Endothelial cell of umbilical vein (primary cell): Measurements from ENCODE around the gene CKS2. TPM values are rescaled to one million over a fixed set of nuclear protein-coding genes. Genes with fewer than 3 reads are reported as not detected.

Source experiments
- BruUV-seq: library from RNA; stranded (reverse); fragments of 400-500 nt; replicated peaks from 2 replicates; lab custom pipeline; 2021; lab: Mats Ljungman, UMichigan
- CTCF ChIA-PET: fragments of 300-600, 350-600 bp; sonication (Branson Sonifier 250); formaldehyde crosslinking; loops from one replicate; lab custom pipeline; 2021; ENCODE audit warnings: antibody characterized with exemption, inconsistent platforms; lab: Charles Lee
- POLR2A ChIA-PET: fragments of 300-600, 350-600 bp; sonication (Branson Sonifier 250); formaldehyde crosslinking; loops from one replicate; lab custom pipeline; 2021; ENCODE audit warnings: antibody characterized with exemption, inconsistent platforms; lab: Charles Lee
- DNase-seq: peaks from one replicate; pipeline ENCODE4 v3.0.0-alpha.2; 2011; ENCODE audit warnings: low read depth, low spot score
- FAIRE-seq: peaks from 2 replicates; lab custom pipeline; 2011; peaks lifted over from hg19 to GRCh38; lab: Jason Lieb, UNC
- H2AFZ ChIP-seq: 2 replicates; pipeline ENCODE4 v1.6.0; 2012; ENCODE audit warnings: low read depth, low read length, control low read depth, inconsistent platforms
- H3K27ac ChIP-seq: 2 replicates; pipeline ENCODE4 v1.5.1; 2011; ENCODE audit warnings: low read depth, mild to moderate bottlenecking, control low read depth, low read length, moderate library complexity; ENCODE audit not compliant: insufficient read depth
- H3K27me3 ChIP-seq, 2 experiments: 2 replicates each; pipeline versions ENCODE4 v1.6.0 to v1.6.1; 2011; ENCODE audit warnings: low read length in 2 of 2, mixed read lengths in 1 of 2; ENCODE audit not compliant: control insufficient read depth in 2 of 2, insufficient read depth in 2 of 2
- H3K36me3 ChIP-seq, 2 experiments: 2 replicates in 1 of 2; 3 replicates in 1 of 2; pipeline ENCODE4 v1.5.1; 2011; ENCODE audit warnings: low read length in 2 of 2, mild to moderate bottlenecking in 1 of 2, moderate library complexity in 1 of 2; ENCODE audit not compliant: control insufficient read depth in 2 of 2, insufficient read depth in 2 of 2; ENCODE audit errors: extremely low read depth in 1 of 2
- H3K4me1 ChIP-seq: 3 replicates; pipeline ENCODE4 v1.5.1; 2011; ENCODE audit warnings: mild to moderate bottlenecking, low read length; ENCODE audit not compliant: control insufficient read depth, insufficient read depth; ENCODE audit errors: extremely low read depth
- H3K4me2 ChIP-seq: 2 replicates; pipeline ENCODE4 v1.6.1; 2011; ENCODE audit warnings: low read length, control low read depth, mixed read lengths; ENCODE audit not compliant: insufficient read depth
- H3K4me3 ChIP-seq, 3 experiments: fragments of 200-600 bp in 1 of 3; sonication (generic), shearing (Covaris generic) in 1 of 3; replicated peaks in 1 of 3; 2 replicates each; pipeline ENCODE4 v1.5.1; 2011 to 2016; ENCODE audit warnings: control low read depth in 3 of 3, low read length in 3 of 3, mild to moderate bottlenecking in 2 of 3, inconsistent platforms in 1 of 3, low read depth in 1 of 3, moderate library complexity in 1 of 3; ENCODE audit not compliant: insufficient read depth in 1 of 3
- H3K79me2 ChIP-seq: 2 replicates; pipeline ENCODE4 v1.6.0; 2012; ENCODE audit warnings: low read length, inconsistent platforms; ENCODE audit not compliant: control insufficient read depth, insufficient read depth
- H3K9ac ChIP-seq: replicated peaks from 2 replicates; pipeline ENCODE3; 2011; ENCODE audit warnings: low read length, control low read depth; ENCODE audit not compliant: insufficient read depth; ENCODE audit errors: extremely low read depth
- H3K9me1 ChIP-seq: replicated peaks from 3 replicates; pipeline ENCODE4 v1.6.0; 2011; ENCODE audit warnings: mild to moderate bottlenecking, low read length; ENCODE audit not compliant: control insufficient read depth, insufficient read depth; ENCODE audit errors: extremely low read depth
- H3K9me3 ChIP-seq: replicated peaks from 2 replicates; pipeline ENCODE4 v1.5.1; 2012; ENCODE audit warnings: low read length, inconsistent platforms; ENCODE audit not compliant: control insufficient read depth, insufficient read depth
- H4K20me1 ChIP-seq: replicated peaks from 2 replicates; pipeline ENCODE3; 2011; ENCODE audit warnings: mild to moderate bottlenecking, low read length; ENCODE audit not compliant: control insufficient read depth, insufficient read depth; ENCODE audit errors: extremely low read depth
- CTCF ChIP-seq, 2 donors: IDR thresholded peaks; 1 replicate in 1 of 2; 2 replicates in 1 of 2; pipeline ENCODE4 v1.5.1; 2011; ENCODE audit warnings: low read length in 2 of 2, mild to moderate bottlenecking in 2 of 2, moderate library complexity in 2 of 2, control low read depth in 1 of 2, inconsistent platforms in 1 of 2, low read depth in 1 of 2; ENCODE audit not compliant: insufficient read depth in 1 of 2; ENCODE audit errors: extremely low read depth in 1 of 2
- EZH2 ChIP-seq: IDR thresholded peaks from 2 replicates; pipeline ENCODE4 v1.6.1; 2012; ENCODE audit warnings: borderline replicate concordance, low read depth, mild to moderate bottlenecking, moderate library complexity, low read length, inconsistent platforms; ENCODE audit not compliant: severe bottlenecking
- FOS ChIP-seq: IDR thresholded peaks from 2 replicates; pipeline ENCODE4 v1.6.1; 2011; ENCODE audit warnings: mild to moderate bottlenecking, low read length, moderate library complexity, borderline replicate concordance; ENCODE audit not compliant: insufficient read depth
- GATA2 ChIP-seq: IDR thresholded peaks from 2 replicates; pipeline ENCODE4 v1.7.0; 2011; ENCODE audit warnings: low read depth, mild to moderate bottlenecking, moderate library complexity, mixed read lengths, low read length; ENCODE audit not compliant: insufficient read length, insufficient read depth
- JUN ChIP-seq: IDR thresholded peaks from 2 replicates; pipeline ENCODE4 v1.6.1; 2011; ENCODE audit warnings: borderline replicate concordance, low read depth; ENCODE audit not compliant: insufficient read length, insufficient read depth
- MYC ChIP-seq: IDR thresholded peaks from one replicate; pipeline ENCODE4 v1.6.1; 2011; ENCODE audit warnings: mild to moderate bottlenecking, low read depth, low read length
- POLR2A ChIP-seq: IDR thresholded peaks from 2 replicates; pipeline ENCODE4 v1.6.1; 2012; ENCODE audit warnings: low read depth, mild to moderate bottlenecking, control low read depth, low read length
- POLR2AphosphoS5 ChIP-seq: IDR thresholded peaks from 2 replicates; pipeline ENCODE4 v1.6.1; 2012; ENCODE audit warnings: low read depth, mild to moderate bottlenecking, control low read depth, low read length, moderate library complexity; ENCODE audit not compliant: insufficient read depth
- dilution Hi-C: fragments of 300-500 bp; cut with MboI; formaldehyde crosslinking; loops from one replicate; pipeline ENCODE4 v1.15.0; 2019; ENCODE audit warnings: low sequenced_read_pairs; ENCODE audit not compliant: extremely low pct_ligation_motif_present
- intact Hi-C: fragments of 100-400 bp; cut with micrococcal nuclease; formaldehyde crosslinking; loops from one replicate; pipeline ENCODE4 v1.10.0; 2022
- polyA plus RNA-seq, 4 experiments: library from polyadenylated mRNA; depleted of rRNA in 3 of 4; stranded (reverse) in 3 of 4; unstranded in 1 of 4; fragments of >200 nt; gene quantifications; 2 replicates each; pipeline versions ENCODE4 v1.2.1 to v1.2.3, GENCODE V29; 2011 to 2012; ENCODE audit warnings: missing spikeins in 1 of 4
- total RNA-seq: library from RNA; stranded (reverse); gene quantifications from 2 replicates; pipeline ENCODE4 v1.2.3, GENCODE V29; 2021
- TF ChIP-seq, protein P1 (sequence below): IDR thresholded peaks from 2 replicates; pipeline ENCODE4 v1.6.1; 2011; ENCODE audit not compliant: insufficient read depth, insufficient read length

CKS2 gene
- total and polyA plus RNA-seq, 2 donors (not counting 3 experiments of a cell fraction or from before 2014, with no cell fraction given): 153 to 269 TPM

GRCh38 chr9:89284076-89284475 lies 26.9 kb upstream of the CKS2 start:
- BruUV-seq: no TSS peak
- Histone ChIP-seq H3K4me2 (no peak overlapping the region), H3K36me3 (no peaks in the 10 kb centered on the region), H3K27ac (no peak overlapping the region), H3K4me1 (no peaks in the 10 kb centered on the region), H3K79me2 (no peaks in the 10 kb centered on the region), H3K9me3 (no peaks in the 10 kb centered on the region), H4K20me1 (no peaks in the 10 kb centered on the region), H3K4me3 (no peak overlapping the region), H3K27me3 (no peaks in the 10 kb centered on the region), H2AFZ (no peak overlapping the region), H3K9ac (no peak overlapping the region), H3K9me1 (no peaks in the 10 kb centered on the region)
- no peak for TF ChIP-seq MYC
- no peak for TF ChIP-seq EZH2
- TF ChIP-seq POLR2AphosphoS5: no peak
- TF ChIP-seq, protein P1, sequence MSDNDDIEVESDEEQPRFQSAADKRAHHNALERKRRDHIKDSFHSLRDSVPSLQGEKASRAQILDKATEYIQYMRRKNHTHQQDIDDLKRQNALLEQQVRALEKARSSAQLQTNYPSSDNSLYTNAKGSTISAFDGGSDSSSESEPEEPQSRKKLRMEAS: no peak
- TF ChIP-seq JUN: no peak
- TF ChIP-seq FOS: no peak
- TF ChIP-seq GATA2: no peak
- no peak for TF ChIP-seq POLR2A
- TF ChIP-seq CTCF (IDR thresholded peaks at IDR 0.05; ENCODE audit: extremely low read depth in 1 of 2, insufficient read depth in 1 of 2, low read depth in 1 of 2, low read length in 2 of 2): no peak
- intact Hi-C loops (no loop called here), dilution Hi-C loops (no loop called here)
- POLR2A ChIA-PET: no interaction called here
- DNase-seq: no peak
- CTCF ChIA-PET: no interaction called here
- no peak for FAIRE-seq
